GM12878 (cell line): ENCODE measurements around the gene COL27A1. TPM values are rescaled to one million over a fixed set of nuclear protein-coding genes. Genes with fewer than 3 reads are reported as not detected.

Experiments used
- CHD4 ChIP-seq: fragments of 200-600 bp; sonication (generic); IDR thresholded peaks from 2 replicates; pipeline ENCODE4 v1.6.1; 2016; ENCODE audit warnings: mild to moderate bottlenecking
- RCOR1 ChIP-seq: conservative IDR thresholded peaks from 2 replicates; pipeline ENCODE4 v1.6.1; 2012; ENCODE audit warnings: low read depth, low read length, improper control_type of control experiment
- SRF ChIP-seq, 2 experiments: IDR thresholded peaks; 2 replicates each; pipeline ENCODE4 v1.6.1; 2011; ENCODE audit warnings: low read depth in 2 of 2, low read length in 2 of 2, mild to moderate bottlenecking in 1 of 2, moderate library complexity in 1 of 2
- WRNIP1 ChIP-seq: IDR thresholded peaks from 2 replicates; pipeline ENCODE4 v1.6.1; 2011; ENCODE audit warnings: low read depth, low read length, improper control_type of control experiment, borderline replicate concordance
- ZBTB11 ChIP-seq: fragments of 450-650 bp; formaldehyde crosslinking; IDR thresholded peaks from 2 replicates; pipeline ENCODE4 v1.5.0; 2022; ENCODE audit warnings: mild to moderate bottlenecking, missing genetic modification characterization
- ZNF24 ChIP-seq: fragments of 450-650 bp; IDR thresholded peaks from 2 replicates; pipeline ENCODE4 v1.6.1; 2017; ENCODE audit warnings: antibody characterized with exemption, mild to moderate bottlenecking
- polyA plus RNA-seq, 11 experiments: library from polyadenylated mRNA; depleted of rRNA in 4 of 11; unstranded in 6 of 11; stranded (reverse) in 5 of 11; fragments of >200 nt; fragmentation: Nextera tagmentation in 4 of 11; fragmentation: Illumina TruSeq in 1 of 11; extraction: Ambion mirVana in 4 of 11; extraction: Trizol in 1 of 11; gene quantifications; 1 replicate in 1 of 11; 2 replicates in 10 of 11; pipeline versions ENCODE4 v1.2.1 to v1.2.3, GENCODE V29; 2011 to 2016; ENCODE audit warnings: inconsistent platforms in 2 of 11, missing spikeins in 2 of 11, low read depth in 1 of 11
- total RNA-seq, 4 experiments: library from RNA; depleted of rRNA in 3 of 4; stranded (reverse); fragments of >200 nt in 3 of 4; fragmentation: Illumina TruSeq in 1 of 4; extraction: Trizol in 1 of 4; gene quantifications; 2 replicates each; pipeline versions ENCODE4 v1.2.1 to v1.2.3, GENCODE V29; 2013 to 2021
- TF ChIP-seq, protein P1 (sequence below), 3 experiments: IDR thresholded peaks in 2 of 3; conservative IDR thresholded peaks in 1 of 3; 2 replicates each; pipeline ENCODE4 v1.5.1; 2011; ENCODE audit warnings: low read depth in 3 of 3, low read length in 3 of 3, mild to moderate bottlenecking in 3 of 3, control low read depth in 2 of 3, moderate library complexity in 2 of 3, inconsistent platforms in 1 of 3, mixed read lengths in 1 of 3; ENCODE audit not compliant: control insufficient read depth in 2 of 3, insufficient read depth in 1 of 3; ENCODE audit errors: extremely low read depth in 1 of 3

COL27A1 gene
- total and polyA plus RNA-seq, 10 of the 15 experiments (the other 5 are each of a cell fraction or from before 2014, with no cell fraction given), result 0.10 TPM; not detected in 9

GRCh38 chr9:114165407-114166102 is 10.2 kb downstream of the COL27A1 start (continued):
- no peak for TF ChIP-seq ZBTB11
- TF ChIP-seq, protein P1, sequence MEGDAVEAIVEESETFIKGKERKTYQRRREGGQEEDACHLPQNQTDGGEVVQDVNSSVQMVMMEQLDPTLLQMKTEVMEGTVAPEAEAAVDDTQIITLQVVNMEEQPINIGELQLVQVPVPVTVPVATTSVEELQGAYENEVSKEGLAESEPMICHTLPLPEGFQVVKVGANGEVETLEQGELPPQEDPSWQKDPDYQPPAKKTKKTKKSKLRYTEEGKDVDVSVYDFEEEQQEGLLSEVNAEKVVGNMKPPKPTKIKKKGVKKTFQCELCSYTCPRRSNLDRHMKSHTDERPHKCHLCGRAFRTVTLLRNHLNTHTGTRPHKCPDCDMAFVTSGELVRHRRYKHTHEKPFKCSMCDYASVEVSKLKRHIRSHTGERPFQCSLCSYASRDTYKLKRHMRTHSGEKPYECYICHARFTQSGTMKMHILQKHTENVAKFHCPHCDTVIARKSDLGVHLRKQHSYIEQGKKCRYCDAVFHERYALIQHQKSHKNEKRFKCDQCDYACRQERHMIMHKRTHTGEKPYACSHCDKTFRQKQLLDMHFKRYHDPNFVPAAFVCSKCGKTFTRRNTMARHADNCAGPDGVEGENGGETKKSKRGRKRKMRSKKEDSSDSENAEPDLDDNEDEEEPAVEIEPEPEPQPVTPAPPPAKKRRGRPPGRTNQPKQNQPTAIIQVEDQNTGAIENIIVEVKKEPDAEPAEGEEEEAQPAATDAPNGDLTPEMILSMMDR (IDR thresholded peaks at IDR 0.05 in 2 of 3, conservative IDR thresholded peaks at IDR 0.05 in 1 of 3; ENCODE audit: control insufficient read depth in 2 of 3, extremely low read depth in 1 of 3, insufficient read depth in 1 of 3, low read depth in 3 of 3, low read length in 3 of 3), result no peak
- no peak for TF ChIP-seq CHD4
- no peak for TF ChIP-seq ZNF24
- TF ChIP-seq RCOR1, result no peak
- TF ChIP-seq SRF (IDR thresholded peaks at IDR 0.05; ENCODE audit: low read depth in 2 of 2, low read length in 2 of 2), result no peak
- no peak for TF ChIP-seq WRNIP1
